Measurements from ENCODE around the gene DNMT3L.

- TF ChIP-seq, protein P1, sequence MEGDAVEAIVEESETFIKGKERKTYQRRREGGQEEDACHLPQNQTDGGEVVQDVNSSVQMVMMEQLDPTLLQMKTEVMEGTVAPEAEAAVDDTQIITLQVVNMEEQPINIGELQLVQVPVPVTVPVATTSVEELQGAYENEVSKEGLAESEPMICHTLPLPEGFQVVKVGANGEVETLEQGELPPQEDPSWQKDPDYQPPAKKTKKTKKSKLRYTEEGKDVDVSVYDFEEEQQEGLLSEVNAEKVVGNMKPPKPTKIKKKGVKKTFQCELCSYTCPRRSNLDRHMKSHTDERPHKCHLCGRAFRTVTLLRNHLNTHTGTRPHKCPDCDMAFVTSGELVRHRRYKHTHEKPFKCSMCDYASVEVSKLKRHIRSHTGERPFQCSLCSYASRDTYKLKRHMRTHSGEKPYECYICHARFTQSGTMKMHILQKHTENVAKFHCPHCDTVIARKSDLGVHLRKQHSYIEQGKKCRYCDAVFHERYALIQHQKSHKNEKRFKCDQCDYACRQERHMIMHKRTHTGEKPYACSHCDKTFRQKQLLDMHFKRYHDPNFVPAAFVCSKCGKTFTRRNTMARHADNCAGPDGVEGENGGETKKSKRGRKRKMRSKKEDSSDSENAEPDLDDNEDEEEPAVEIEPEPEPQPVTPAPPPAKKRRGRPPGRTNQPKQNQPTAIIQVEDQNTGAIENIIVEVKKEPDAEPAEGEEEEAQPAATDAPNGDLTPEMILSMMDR (IDR thresholded peaks at IDR 0.05; ENCODE audit: insufficient read depth, low read depth, low read length) = no peak
- TF ChIP-seq EZH2 (IDR thresholded peaks at IDR 0.05; ENCODE audit: insufficient read depth, low read length) = no peak
Measured at GRCh38 chr21:44291936-44292811, 30.5 kb upstream of the DNMT3L start.

Measured in astrocyte (in vitro differentiated cells and primary cell).